ENCODE measurements around the gene LMLN. TPM values are rescaled to one million over a fixed set of nuclear protein-coding genes. Genes with fewer than 3 reads are reported as not detected.
A peak's percentile ranks its signal among the peaks of the same experiment; 100 is the strongest.

LMLN gene, protein sequence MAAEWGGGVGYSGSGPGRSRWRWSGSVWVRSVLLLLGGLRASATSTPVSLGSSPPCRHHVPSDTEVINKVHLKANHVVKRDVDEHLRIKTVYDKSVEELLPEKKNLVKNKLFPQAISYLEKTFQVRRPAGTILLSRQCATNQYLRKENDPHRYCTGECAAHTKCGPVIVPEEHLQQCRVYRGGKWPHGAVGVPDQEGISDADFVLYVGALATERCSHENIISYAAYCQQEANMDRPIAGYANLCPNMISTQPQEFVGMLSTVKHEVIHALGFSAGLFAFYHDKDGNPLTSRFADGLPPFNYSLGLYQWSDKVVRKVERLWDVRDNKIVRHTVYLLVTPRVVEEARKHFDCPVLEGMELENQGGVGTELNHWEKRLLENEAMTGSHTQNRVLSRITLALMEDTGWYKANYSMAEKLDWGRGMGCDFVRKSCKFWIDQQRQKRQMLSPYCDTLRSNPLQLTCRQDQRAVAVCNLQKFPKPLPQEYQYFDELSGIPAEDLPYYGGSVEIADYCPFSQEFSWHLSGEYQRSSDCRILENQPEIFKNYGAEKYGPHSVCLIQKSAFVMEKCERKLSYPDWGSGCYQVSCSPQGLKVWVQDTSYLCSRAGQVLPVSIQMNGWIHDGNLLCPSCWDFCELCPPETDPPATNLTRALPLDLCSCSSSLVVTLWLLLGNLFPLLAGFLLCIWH
- 10 to 100 TPM; 10.0 to 10.5 TPM for total RNA-seq
- polyA plus RNA-seq (2013, experiment 1 of 2) = 7.1 TPM
- polyA plus RNA-seq (2013, experiment 2 of 2) = 8.2 TPM
- long read RNA-seq, experiment 1, partial matches to known transcripts = 0 of 4 reads
- long read RNA-seq, experiment 1, other reads (novel, unspliced or antisense) = 4 of 4 reads
- long read RNA-seq, experiment 2, full-length matches to known transcripts = 7 of 11 reads
- long read RNA-seq, experiment 2, partial matches to known transcripts = 1 of 11 reads
- long read RNA-seq, experiment 2, other reads (novel, unspliced or antisense) = 3 of 11 reads
- long read RNA-seq, experiment 3, full-length matches to known transcripts = 11 of 18 reads
- long read RNA-seq, experiment 3, partial matches to known transcripts = 2 of 18 reads
- long read RNA-seq, experiment 3, other reads (novel, unspliced or antisense) = 5 of 18 reads
- long read RNA-seq, experiment 4, partial matches to known transcripts = 2 of 2 reads
- long read RNA-seq, experiment 4, other reads (novel, unspliced or antisense) = 0 of 2 reads

GRCh38 chr3:197959891-197960693 is at the start of gene LMLN:
Gene LMLN (plus strand): TSS chr3:197960217. CDS start chr3:197960246, 29 bp downstream.
- H3K27me3 ChIP-seq (ENCODE audit: control insufficient read depth, insufficient read depth, low read length, poor library complexity, severe bottlenecking) = no peaks in the 10 kb centered on the region
- peak within 1 kb of the TSS; percentile 54 for H3K9ac ChIP-seq (ENCODE audit: extremely low read depth, low read length, poor library complexity, severe bottlenecking)
- Mint-ChIP-seq H3K36me3 (ENCODE audit: low read depth) (peaks cover 14% of the 10 kb centered on the region), H3K4me3 (peak within 1 kb of the TSS; percentile 77), H3K27me3 (ENCODE audit: insufficient read depth) (peaks cover 14% of the 10 kb centered on the region), H3K27ac (peak within 1 kb of the TSS; percentile 92), H3K9me3 (peaks cover 2% of the 10 kb centered on the region), H3K4me1 (peaks cover 11% of the 10 kb centered on the region)
- H3K27ac ChIP-seq (ENCODE audit: low read depth, low read length) = no peak within 1 kb of the TSS
- 1 to 6% methylated on average over 17 to 62 of the region's 62 CpGs for WGBS, 2 experiments (ENCODE audit: insufficient coverage in 1 of 2, insufficient read length in 1 of 2)
- H3K9me3 ChIP-seq (ENCODE audit: control insufficient read depth, low read length) = no peaks in the 10 kb centered on the region
- H3K4me3 ChIP-seq (ENCODE audit: low read length) = peak within 1 kb of the TSS; percentile 86
- DNase-seq = peak; percentile 96
- TF ChIP-seq, protein P1, sequence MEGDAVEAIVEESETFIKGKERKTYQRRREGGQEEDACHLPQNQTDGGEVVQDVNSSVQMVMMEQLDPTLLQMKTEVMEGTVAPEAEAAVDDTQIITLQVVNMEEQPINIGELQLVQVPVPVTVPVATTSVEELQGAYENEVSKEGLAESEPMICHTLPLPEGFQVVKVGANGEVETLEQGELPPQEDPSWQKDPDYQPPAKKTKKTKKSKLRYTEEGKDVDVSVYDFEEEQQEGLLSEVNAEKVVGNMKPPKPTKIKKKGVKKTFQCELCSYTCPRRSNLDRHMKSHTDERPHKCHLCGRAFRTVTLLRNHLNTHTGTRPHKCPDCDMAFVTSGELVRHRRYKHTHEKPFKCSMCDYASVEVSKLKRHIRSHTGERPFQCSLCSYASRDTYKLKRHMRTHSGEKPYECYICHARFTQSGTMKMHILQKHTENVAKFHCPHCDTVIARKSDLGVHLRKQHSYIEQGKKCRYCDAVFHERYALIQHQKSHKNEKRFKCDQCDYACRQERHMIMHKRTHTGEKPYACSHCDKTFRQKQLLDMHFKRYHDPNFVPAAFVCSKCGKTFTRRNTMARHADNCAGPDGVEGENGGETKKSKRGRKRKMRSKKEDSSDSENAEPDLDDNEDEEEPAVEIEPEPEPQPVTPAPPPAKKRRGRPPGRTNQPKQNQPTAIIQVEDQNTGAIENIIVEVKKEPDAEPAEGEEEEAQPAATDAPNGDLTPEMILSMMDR (conservative IDR thresholded peaks at IDR 0.05) = no peak
- no peaks in the 10 kb centered on the region for H3K4me1 ChIP-seq (ENCODE audit: control insufficient read depth, insufficient read depth, low read length)
- H3K36me3 ChIP-seq (ENCODE audit: control insufficient read depth, insufficient read depth, low read length) = peaks cover 18% of the 10 kb centered on the region

DNA sequence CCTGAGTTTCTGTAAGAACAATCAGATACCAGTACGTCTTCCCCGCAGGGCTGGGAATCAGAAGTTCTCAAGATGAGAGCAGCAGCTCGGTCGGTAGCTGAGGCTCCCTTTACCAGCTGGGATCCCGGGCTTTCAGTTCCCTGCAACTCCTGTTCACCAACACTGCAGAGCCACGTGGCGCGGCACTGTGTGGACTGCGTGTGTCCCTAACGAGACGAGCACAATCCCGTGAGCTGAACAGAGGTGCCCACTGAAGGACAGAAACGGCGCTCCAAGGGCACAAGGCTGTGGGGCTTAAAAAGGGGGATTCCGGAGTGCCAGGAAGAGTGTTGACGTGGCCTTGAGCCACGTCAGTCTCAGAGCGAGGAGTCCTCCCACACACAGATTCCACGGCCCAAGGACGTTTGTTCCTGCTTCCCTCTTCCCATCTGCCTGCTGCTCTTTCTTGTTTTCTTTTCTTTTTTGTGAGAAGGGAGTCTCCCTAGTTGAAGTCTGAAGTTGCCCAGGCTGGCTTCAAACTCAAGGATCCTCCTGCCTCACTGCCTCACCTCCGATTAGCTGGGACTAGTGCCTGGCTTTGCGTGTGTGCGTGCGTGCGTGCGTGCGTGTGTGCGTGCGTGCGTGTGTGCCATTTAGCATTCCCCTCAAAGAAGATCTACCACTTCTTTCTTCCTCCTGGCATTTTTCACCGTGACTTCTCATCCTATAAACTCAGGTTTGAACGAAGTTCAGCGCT is 47.1 kb upstream of the LMLN start:
- no peaks in the 10 kb centered on the region for H3K4me1 Mint-ChIP-seq
- Histone ChIP-seq H3K36me3 (ENCODE audit: control insufficient read depth, insufficient read depth, low read length) (no peaks in the 10 kb centered on the region), H3K4me3 (ENCODE audit: low read length) (no peak overlapping the region), H3K9me3 (ENCODE audit: control insufficient read depth, low read length) (no peaks in the 10 kb centered on the region), H3K27me3 (ENCODE audit: control insufficient read depth, insufficient read depth, low read length, poor library complexity, severe bottlenecking) (no peaks in the 10 kb centered on the region), H3K9ac (ENCODE audit: extremely low read depth, low read length, poor library complexity, severe bottlenecking) (no peak overlapping the region), H3K4me1 (ENCODE audit: control insufficient read depth, insufficient read depth, low read length) (no peaks in the 10 kb centered on the region), H3K27ac (ENCODE audit: low read depth, low read length) (peak overlapping the region; percentile 71)
- TF ChIP-seq, protein P1 (conservative IDR thresholded peaks at IDR 0.05) = no peak
- no peaks in the 10 kb centered on the region for H3K27me3 Mint-ChIP-seq (ENCODE audit: insufficient read depth)
- H3K27ac Mint-ChIP-seq = no peak overlapping the region
- H3K9me3 Mint-ChIP-seq = no peaks in the 10 kb centered on the region
- WGBS, 2 experiments (ENCODE audit: insufficient coverage in 1 of 2, insufficient read length in 1 of 2) = 88 to 92% methylated on average over 28 to 33 of the region's 33 CpGs
- no peak for DNase-seq
- H3K4me3 Mint-ChIP-seq = no peak overlapping the region
- H3K36me3 Mint-ChIP-seq (ENCODE audit: low read depth) = peaks cover 9% of the 10 kb centered on the region

Data from endodermal cell (in vitro differentiated cells).